BLaER1 treated with 17β-estradiol and CSF1 and Interleukin-3, amounts not matched to agents 10 nM and 100 nM (cell line): Measurements from ENCODE around the gene SPRYD3.
A peak's percentile ranks its signal among the peaks of the same experiment; 100 is the strongest.

Experiments used
- H3K27ac ChIP-seq, 11 experiments: shearing (Covaris generic); formaldehyde crosslinking; 2 replicates each; pipeline ENCODE4 v1.8.1; 2022
- H3K27me3 ChIP-seq, 11 experiments: shearing (Covaris generic); formaldehyde crosslinking; 2 replicates each; pipeline ENCODE4 v1.8.1; 2022
- H3K36me3 ChIP-seq, 11 experiments: shearing (Covaris generic); formaldehyde crosslinking; 2 replicates each; pipeline ENCODE4 v1.8.1; 2022
- H3K4me1 ChIP-seq, 10 experiments: shearing (Covaris generic); formaldehyde crosslinking; 2 replicates each; pipeline ENCODE4 v1.8.1; 2022
- H3K4me2 ChIP-seq, 11 experiments: shearing (Covaris generic); formaldehyde crosslinking; 2 replicates each; pipeline ENCODE4 v1.8.1; 2022
- H3K4me3 ChIP-seq, 10 experiments: shearing (Covaris generic); formaldehyde crosslinking; 2 replicates each; pipeline ENCODE4 v1.8.1; 2022
- H3K9ac ChIP-seq, 11 experiments: shearing (Covaris generic); formaldehyde crosslinking; 2 replicates each; pipeline ENCODE4 v1.8.1; 2022
- H3K9me3 ChIP-seq, 11 experiments: shearing (Covaris generic); formaldehyde crosslinking; replicated peaks in 1 of 11; 2 replicates each; pipeline ENCODE4 v1.8.1; 2022
- H4K20me1 ChIP-seq, 11 experiments: shearing (Covaris generic); formaldehyde crosslinking; 2 replicates each; pipeline ENCODE4 v1.8.1; 2022
- Cebpa-rat ChIP-seq, 11 experiments: shearing (Covaris generic); IDR thresholded peaks; 2 replicates each; pipeline ENCODE4 v1.8.1; 2022

Gene SPRYD3

DNA sequence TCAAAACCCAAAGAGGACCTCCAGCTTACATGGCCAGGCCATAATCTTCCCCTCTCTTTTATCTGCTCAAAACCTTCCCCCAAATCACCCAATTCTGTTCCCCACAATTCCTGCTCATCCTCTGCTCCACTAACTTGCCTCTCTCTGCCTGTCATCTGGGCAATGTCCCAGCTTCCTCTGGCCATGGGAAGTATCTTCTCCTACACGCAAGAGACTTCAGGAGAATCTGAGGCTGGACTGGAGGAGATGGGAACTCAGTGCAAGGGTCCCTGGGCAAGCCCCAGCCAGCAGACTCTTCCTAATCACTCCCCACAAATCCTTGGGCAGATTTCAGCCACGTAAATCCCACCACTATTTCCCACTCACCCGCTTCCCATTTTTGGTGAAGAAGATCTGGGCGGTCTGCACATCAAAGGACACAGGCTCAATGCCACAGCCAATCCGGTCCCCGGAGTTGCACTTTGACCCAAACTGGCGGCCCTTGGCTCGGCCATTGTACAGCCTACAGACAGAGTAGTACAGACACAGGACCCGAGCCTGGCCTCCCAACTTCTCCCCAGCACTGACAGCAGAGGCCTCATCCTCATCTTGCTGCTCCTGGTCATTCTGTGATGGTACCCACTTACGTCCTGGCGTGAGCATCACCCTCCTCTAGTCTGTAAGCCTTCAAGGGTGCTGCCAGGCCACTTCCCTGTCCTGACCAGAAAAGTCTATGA lies 4.7 kb downstream of the SPRYD3 start:
- peaks cover 32 to 61% (median 44%) of the 10 kb centered on the region in 10 experiments for H3K4me1 ChIP-seq
- no peak for TF ChIP-seq Cebpa-rat (IDR thresholded peaks at IDR 0.05)
- no peak overlapping the region for H3K4me3 ChIP-seq
- H3K4me2 ChIP-seq, result peak overlapping the region in 2 of 11 experiments; percentile 60 to 63; a peak in 1 of 22 replicates
- no peak overlapping the region for H3K27ac ChIP-seq
- no peak overlapping the region for H3K9ac ChIP-seq
- no peaks in the 10 kb centered on the region for H3K9me3 ChIP-seq
- H3K36me3 ChIP-seq, result peaks cover 44 to 70% (median 57%) of the 10 kb centered on the region in 11 experiments
- H4K20me1 ChIP-seq, result peaks cover 0 to 23% (median 0%) of the 10 kb centered on the region in 11 experiments; a peak in 6 of 22 replicates
- no peaks in the 10 kb centered on the region for H3K27me3 ChIP-seq

GRCh38 chr12:53073881-53074280 lies 5.3 kb downstream of the SPRYD3 start:
- no peaks in the 10 kb centered on the region for H3K27me3 ChIP-seq
- H3K9ac ChIP-seq, result no peak overlapping the region
- H3K27ac ChIP-seq, result no peak overlapping the region
- H3K4me3 ChIP-seq, result no peak overlapping the region
- H3K9me3 ChIP-seq, result no peaks in the 10 kb centered on the region
- peaks cover 32 to 61% (median 44%) of the 10 kb centered on the region in 10 experiments for H3K4me1 ChIP-seq
- H3K4me2 ChIP-seq, result peak overlapping the region in 3 of 11 experiments; percentile 17 to 63 (median 60); a peak in 3 of 22 replicates
- peaks cover 0 to 28% (median 0%) of the 10 kb centered on the region in 11 experiments; a peak in 6 of 22 replicates for H4K20me1 ChIP-seq
- TF ChIP-seq Cebpa-rat (IDR thresholded peaks at IDR 0.05), result no peak
- peaks cover 44 to 74% (median 60%) of the 10 kb centered on the region in 11 experiments for H3K36me3 ChIP-seq

GRCh38 chr12:53071591-53072551 lies 7.3 kb downstream of the SPRYD3 start:
- H3K27ac ChIP-seq, result peak overlapping the region in 5 of 11 experiments; percentile 3 to 56 (median 29); a peak in 6 of 22 replicates
- H3K9me3 ChIP-seq, result no peaks in the 10 kb centered on the region
- no peaks in the 10 kb centered on the region for H3K27me3 ChIP-seq
- peak overlapping the region in 9 of 11 experiments; percentile 10 to 48 (median 30); a peak in 12 of 22 replicates for H3K9ac ChIP-seq
- peaks cover 40 to 85% (median 69%) of the 10 kb centered on the region in 11 experiments for H3K36me3 ChIP-seq
- peaks cover 0 to 38% (median 0%) of the 10 kb centered on the region in 11 experiments; a peak in 8 of 22 replicates for H4K20me1 ChIP-seq
- H3K4me1 ChIP-seq, result peaks cover 21 to 62% (median 34%) of the 10 kb centered on the region in 10 experiments
- no peak overlapping the region for H3K4me3 ChIP-seq
- no peak for TF ChIP-seq Cebpa-rat (IDR thresholded peaks at IDR 0.05)
- peak overlapping the region; percentile 52 to 78 (median 64) for H3K4me2 ChIP-seq

DNA sequence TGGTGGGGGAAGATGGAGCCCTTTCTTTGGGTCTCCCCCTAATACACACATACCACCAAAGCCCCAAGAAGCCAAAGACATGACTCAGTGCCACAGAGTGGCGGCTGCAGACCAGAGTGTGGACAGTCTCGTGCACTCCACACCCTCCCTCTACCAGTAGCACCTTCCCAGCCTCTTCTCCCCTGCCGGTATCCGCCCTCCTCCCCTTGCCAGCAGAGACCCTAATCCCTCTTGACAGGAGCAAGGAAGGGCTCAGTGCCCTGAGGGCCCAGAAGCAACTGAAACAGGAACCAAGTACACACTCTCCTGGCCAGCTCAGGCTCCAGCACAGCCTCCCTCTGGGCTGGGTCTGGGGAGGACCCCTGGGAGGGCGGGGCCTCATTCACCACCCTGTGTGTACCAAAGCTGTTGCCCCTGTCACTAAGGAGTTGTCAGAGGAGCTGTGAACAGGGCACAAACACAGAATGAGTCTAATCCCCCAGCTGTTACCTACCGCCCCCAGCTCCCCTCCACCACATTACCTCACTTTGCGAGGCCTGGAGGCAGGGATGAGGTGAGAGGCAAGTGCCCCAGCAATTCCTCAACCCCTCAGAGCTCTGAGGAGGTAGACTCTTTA lies 8.2 kb downstream of the SPRYD3 start:
- peaks cover 0 to 38% (median 0%) of the 10 kb centered on the region in 11 experiments; a peak in 8 of 22 replicates for H4K20me1 ChIP-seq
- H3K4me3 ChIP-seq, result no peak overlapping the region
- H3K4me2 ChIP-seq, result peak overlapping the region; percentile 52 to 78 (median 64); a peak in 19 of 22 replicates
- no peaks in the 10 kb centered on the region for H3K27me3 ChIP-seq
- H3K9me3 ChIP-seq, result no peaks in the 10 kb centered on the region
- H3K36me3 ChIP-seq, result peaks cover 31 to 83% (median 60%) of the 10 kb centered on the region in 11 experiments
- no peak for TF ChIP-seq Cebpa-rat (IDR thresholded peaks at IDR 0.05)
- H3K4me1 ChIP-seq, result peaks cover 27 to 70% (median 42%) of the 10 kb centered on the region in 10 experiments
- H3K27ac ChIP-seq, result peak overlapping the region in 4 of 11 experiments; percentile 3 to 50 (median 12); a peak in 2 of 22 replicates
- H3K9ac ChIP-seq, result peak overlapping the region in 7 of 11 experiments; percentile 5 to 48 (median 30); a peak in 7 of 22 replicates

- no peak for TF ChIP-seq Cebpa-rat (IDR thresholded peaks at IDR 0.05)
- Histone ChIP-seq H3K36me3 (peaks cover 29 to 82% (median 59%) of the 10 kb centered on the region in 11 experiments), H3K27ac (no peak overlapping the region), H4K20me1 (peaks cover 0 to 43% (median 0%) of the 10 kb centered on the region in 11 experiments; a peak in 8 of 22 replicates), H3K9ac (0 out of 22 replicates have a peak overlapping the region, but pooled peaks of 1 of the 11 experiments have one; percentile 11), H3K4me1 (peaks cover 28 to 76% (median 43%) of the 10 kb centered on the region in 10 experiments), H3K4me2 (no peak overlapping the region), H3K4me3 (no peak overlapping the region), H3K27me3 (no peaks in the 10 kb centered on the region), H3K9me3 (no peaks in the 10 kb centered on the region)
These were observed 9.4 kb downstream of the SPRYD3 start for GRCh38 chr12:53069621-53070410.

GRCh38 chr12:53068811-53069585 lies 10.2 kb downstream of the SPRYD3 start:
- Histone ChIP-seq H3K4me3 (no peak overlapping the region), H3K36me3 (peaks cover 26 to 82% (median 59%) of the 10 kb centered on the region in 11 experiments), H3K9me3 (no peaks in the 10 kb centered on the region), H3K27ac (0 out of 22 replicates have a peak overlapping the region, but pooled peaks of 1 of the 11 experiments have one; percentile 5), H3K27me3 (no peaks in the 10 kb centered on the region), H3K4me1 (peaks cover 35 to 75% (median 45%) of the 10 kb centered on the region in 10 experiments), H3K4me2 (peak overlapping the region in 2 of 11 experiments; percentile 2 to 5; a peak in 1 of 22 replicates), H4K20me1 (peaks cover 0 to 50% (median under 1%) of the 10 kb centered on the region in 11 experiments; a peak in 8 of 22 replicates), H3K9ac (peak overlapping the region in 3 of 11 experiments; percentile 11 to 31 (median 15); a peak in 3 of 22 replicates)
- no peak for TF ChIP-seq Cebpa-rat (IDR thresholded peaks at IDR 0.05)
